HAP-1 (cell line): ENCODE data around the gene PSENEN.

Experiments
- DNase-seq, 2 experiments: peaks; one replicate each; pipeline ENCODE4 v3.0.0-alpha.2; 2016 to 2020; ENCODE audit warnings: low spot score in 2 of 2
- H3K27me3 ChIP-seq: fragments of 250-450 bp; sonication (Bioruptor Pico); 2 replicates; pipeline ENCODE4 v1.5.1; 2020; ENCODE audit warnings: low read depth, mild to moderate bottlenecking, moderate library complexity
- H3K36me3 ChIP-seq: fragments of 250-450 bp; sonication (Bioruptor Pico); replicated peaks from 2 replicates; pipeline ENCODE4 v1.5.1; 2020; ENCODE audit warnings: mild to moderate bottlenecking
- H3K4me1 ChIP-seq: fragments of 250-450 bp; sonication (Bioruptor Pico); 2 replicates; pipeline ENCODE4 v1.5.1; 2020; ENCODE audit warnings: mild to moderate bottlenecking
- H3K4me3 ChIP-seq: fragments of 250-450 bp; sonication (Bioruptor Pico); 2 replicates; pipeline ENCODE4 v1.5.1; 2020; ENCODE audit warnings: mild to moderate bottlenecking, moderate library complexity
- H3K9me3 ChIP-seq: fragments of 250-450 bp; sonication (Bioruptor Pico); 2 replicates; pipeline ENCODE4 v1.5.1; 2020; ENCODE audit warnings: mild to moderate bottlenecking, moderate library complexity
- in situ Hi-C: fragments of 300-500 bp; cut with MboI; formaldehyde crosslinking; loops from 3 replicates; pipeline ENCODE4 v1.14.3; 2020; ENCODE audit warnings: low sequenced_read_pairs, inconsistent platforms, mixed read lengths

PSENEN gene

GRCh38 chr19:35745328-35746086 is at the start of gene PSENEN, which contains the start of gene U2AF1L4:
Gene PSENEN, plus strand, starts transcription at chr19:35745651. Its CDS starts 280 bp downstream, at chr19:35745931.
Gene U2AF1L4, minus strand, starts transcription at chr19:35745418. Its CDS starts 27 bp downstream, at chr19:35745391.
- Histone ChIP-seq H3K27me3 (no peaks in the 10 kb centered on the region), H3K36me3 (no peaks in the 10 kb centered on the region; the same call in none of the 2 replicates), H3K4me3 (peak within 1 kb of the TSS; percentile 63), H3K9me3 (no peaks in the 10 kb centered on the region), H3K4me1 (peaks cover 9% of the 10 kb centered on the region)
- DNase-seq: peak; percentile 97 to 99
- in situ Hi-C loops: no loop called here

- peaks cover 3% of the 10 kb centered on the region; the same call in 1 of the 2 replicates for H3K9me3 ChIP-seq
- no peaks in the 10 kb centered on the region for H3K36me3 ChIP-seq
- no peak for DNase-seq
- no peaks in the 10 kb centered on the region for H3K27me3 ChIP-seq
- no peaks in the 10 kb centered on the region for H3K4me1 ChIP-seq
- H3K4me3 ChIP-seq: no peak overlapping the region
- in situ Hi-C loops: no loop called here
Measured at GRCh38 chr19:35695895-35696422, 49.5 kb upstream of the PSENEN start.

GRCh38 chr19:35696835-35697234 is 48.6 kb upstream of the PSENEN start:
- Histone ChIP-seq H3K9me3 (peaks cover 3% of the 10 kb centered on the region; the same call in 1 of the 2 replicates), H3K27me3 (no peaks in the 10 kb centered on the region), H3K4me3 (no peak overlapping the region), H3K36me3 (no peaks in the 10 kb centered on the region), H3K4me1 (no peaks in the 10 kb centered on the region)
- DNase-seq: no peak
- in situ Hi-C loops: no loop called here

- Histone ChIP-seq H3K4me3 (peak overlapping the region; percentile 46), H3K4me1 (no peaks in the 10 kb centered on the region), H3K27me3 (no peaks in the 10 kb centered on the region), H3K9me3 (no peaks in the 10 kb centered on the region), H3K36me3 (no peaks in the 10 kb centered on the region)
- DNase-seq: peak; percentile 96 to 97
- in situ Hi-C loops: no loop called here
Measured at GRCh38 chr19:35702223-35703012, 43.0 kb upstream of the PSENEN start.

- in situ Hi-C loops: no loop called here
- DNase-seq: no peak
- Histone ChIP-seq H3K4me1 (no peaks in the 10 kb centered on the region), H3K4me3 (no peak overlapping the region), H3K27me3 (no peaks in the 10 kb centered on the region), H3K9me3 (no peaks in the 10 kb centered on the region), H3K36me3 (no peaks in the 10 kb centered on the region)
Measured at GRCh38 chr19:35703343-35703742, 42.1 kb upstream of the PSENEN start.

- DNase-seq: no peak
- in situ Hi-C loops: no loop called here
- Histone ChIP-seq H3K36me3 (no peaks in the 10 kb centered on the region), H3K9me3 (no peaks in the 10 kb centered on the region), H3K4me1 (no peaks in the 10 kb centered on the region), H3K4me3 (no peak within 1 kb of the TSS), H3K27me3 (no peaks in the 10 kb centered on the region)
Measured at GRCh38 chr19:35704218-35704617, 41.2 kb upstream of the PSENEN start, which contains the start of gene ZBTB32. Gene ZBTB32, plus strand, starts transcription at chr19:35704558. Its CDS starts 10,069 bp downstream, at chr19:35714627.

GRCh38 chr19:35708391-35708790 is 37.1 kb upstream of the PSENEN start:
- Histone ChIP-seq H3K27me3 (no peaks in the 10 kb centered on the region), H3K9me3 (no peaks in the 10 kb centered on the region), H3K4me3 (no peak overlapping the region), H3K4me1 (no peaks in the 10 kb centered on the region), H3K36me3 (no peaks in the 10 kb centered on the region)
- no peak for DNase-seq
- in situ Hi-C loops: no loop called here

GRCh38 chr19:35710784-35711723 is 34.4 kb upstream of the PSENEN start:
- Histone ChIP-seq H3K27me3 (no peaks in the 10 kb centered on the region), H3K4me3 (no peak overlapping the region), H3K4me1 (peaks cover 5% of the 10 kb centered on the region; the same call in 1 of the 2 replicates), H3K9me3 (no peaks in the 10 kb centered on the region), H3K36me3 (no peaks in the 10 kb centered on the region)
- DNase-seq: no peak
- in situ Hi-C loops: no loop called here

GRCh38 chr19:35712567-35713505 is 32.6 kb upstream of the PSENEN start:
- in situ Hi-C loops: no loop called here
- Histone ChIP-seq H3K4me1 (peaks cover 9% of the 10 kb centered on the region), H3K4me3 (no peak overlapping the region), H3K27me3 (no peaks in the 10 kb centered on the region), H3K9me3 (no peaks in the 10 kb centered on the region), H3K36me3 (no peaks in the 10 kb centered on the region)
- no peak for DNase-seq

- H3K4me1 ChIP-seq: peaks cover 9% of the 10 kb centered on the region
- in situ Hi-C loops: no loop called here
- no peaks in the 10 kb centered on the region for H3K36me3 ChIP-seq
- DNase-seq: no peak
- no peaks in the 10 kb centered on the region for H3K27me3 ChIP-seq
- H3K4me3 ChIP-seq: no peak overlapping the region
- H3K9me3 ChIP-seq: no peaks in the 10 kb centered on the region
Measured at GRCh38 chr19:35713506-35713850, 32.0 kb upstream of the PSENEN start.

GRCh38 chr19:35713904-35714495 is 31.5 kb upstream of the PSENEN start:
- DNase-seq: no peak
- Histone ChIP-seq H3K4me3 (no peak overlapping the region), H3K27me3 (no peaks in the 10 kb centered on the region), H3K36me3 (no peaks in the 10 kb centered on the region), H3K4me1 (peaks cover 9% of the 10 kb centered on the region), H3K9me3 (no peaks in the 10 kb centered on the region)
- in situ Hi-C loops: no loop called here
